ENCODE data around the gene PACSIN3.

The PACSIN3 gene

GRCh38 chr11:47147250-47147649 is 39.0 kb downstream of the PACSIN3 start:
- H3K27ac ChIP-seq (ENCODE audit: low read length) = no peak overlapping the region
- H3K9ac ChIP-seq (ENCODE audit: low read depth, low read length) = no peak overlapping the region
- no peaks in the 10 kb centered on the region for H3K9me3 ChIP-seq (ENCODE audit: insufficient read depth, low read depth, low read length)
- no peaks in the 10 kb centered on the region for H3K36me3 ChIP-seq (ENCODE audit: insufficient read depth, low read depth, low read length)
- 0 out of 2 replicates have a peak, but pooled peaks cover 4% of the 10 kb centered on the region for H3K4me1 ChIP-seq (ENCODE audit: insufficient read depth, low read length)
- H3K27me3 ChIP-seq (ENCODE audit: insufficient read depth, low read length) = no peaks in the 10 kb centered on the region
- no peak overlapping the region for H3K4me3 ChIP-seq (ENCODE audit: low read length)

DNA sequence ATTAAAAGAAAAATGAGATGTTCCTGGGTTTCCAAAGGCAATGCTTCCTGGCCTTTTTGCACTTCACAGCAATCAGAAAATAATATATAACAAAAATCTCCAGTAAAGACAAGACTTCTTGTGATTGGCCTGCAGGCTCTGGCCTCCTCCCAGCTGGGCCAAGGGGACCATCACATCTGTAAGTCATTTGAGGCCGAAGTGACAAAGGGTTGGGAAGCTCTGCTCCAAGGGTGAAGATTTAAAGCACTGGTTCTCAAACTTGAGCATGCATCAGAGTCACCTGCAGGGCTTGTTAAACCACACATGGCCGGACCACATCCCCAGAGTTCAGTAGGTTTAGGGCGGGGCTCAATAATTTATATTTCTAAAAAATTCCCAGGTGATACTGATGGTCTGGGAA is 41.7 kb downstream of the PACSIN3 start:
- H3K4me1 ChIP-seq (ENCODE audit: insufficient read depth, low read length) = 0 out of 2 replicates have a peak, but pooled peaks cover 4% of the 10 kb centered on the region
- no peak overlapping the region for H3K9ac ChIP-seq (ENCODE audit: low read depth, low read length)
- H3K27me3 ChIP-seq (ENCODE audit: insufficient read depth, low read length) = no peaks in the 10 kb centered on the region
- H3K9me3 ChIP-seq (ENCODE audit: insufficient read depth, low read depth, low read length) = no peaks in the 10 kb centered on the region
- H3K4me3 ChIP-seq (ENCODE audit: low read length) = no peak overlapping the region
- H3K27ac ChIP-seq (ENCODE audit: low read length) = no peak overlapping the region
- no peaks in the 10 kb centered on the region for H3K36me3 ChIP-seq (ENCODE audit: insufficient read depth, low read depth, low read length)

- no peak overlapping the region for H3K9ac ChIP-seq (ENCODE audit: low read depth, low read length)
- H3K4me1 ChIP-seq (ENCODE audit: insufficient read depth, low read length) = 0 out of 2 replicates have a peak, but pooled peaks cover 4% of the 10 kb centered on the region
- no peak overlapping the region for H3K27ac ChIP-seq (ENCODE audit: low read length)
- peaks cover 2% of the 10 kb centered on the region; the same call in 1 of the 2 replicates for H3K36me3 ChIP-seq (ENCODE audit: insufficient read depth, low read depth, low read length)
- H3K4me3 ChIP-seq (ENCODE audit: low read length) = no peak overlapping the region
- H3K9me3 ChIP-seq (ENCODE audit: insufficient read depth, low read depth, low read length) = no peaks in the 10 kb centered on the region
- no peaks in the 10 kb centered on the region for H3K27me3 ChIP-seq (ENCODE audit: insufficient read depth, low read length)
Measured at GRCh38 chr11:47143322-47143721, 42.9 kb downstream of the PACSIN3 start.

GRCh38 chr11:47139878-47140277 is 46.4 kb downstream of the PACSIN3 start:
- H3K36me3 ChIP-seq (ENCODE audit: insufficient read depth, low read depth, low read length) = peaks cover 12% of the 10 kb centered on the region; the same call in 1 of the 2 replicates
- no peak overlapping the region for H3K4me3 ChIP-seq (ENCODE audit: low read length)
- H3K9ac ChIP-seq (ENCODE audit: low read depth, low read length) = no peak overlapping the region
- no peak overlapping the region for H3K27ac ChIP-seq (ENCODE audit: low read length)
- H3K4me1 ChIP-seq (ENCODE audit: insufficient read depth, low read length) = 0 out of 2 replicates have a peak, but pooled peaks cover 4% of the 10 kb centered on the region
- no peaks in the 10 kb centered on the region for H3K27me3 ChIP-seq (ENCODE audit: insufficient read depth, low read length)
- H3K9me3 ChIP-seq (ENCODE audit: insufficient read depth, low read depth, low read length) = no peaks in the 10 kb centered on the region

DNA sequence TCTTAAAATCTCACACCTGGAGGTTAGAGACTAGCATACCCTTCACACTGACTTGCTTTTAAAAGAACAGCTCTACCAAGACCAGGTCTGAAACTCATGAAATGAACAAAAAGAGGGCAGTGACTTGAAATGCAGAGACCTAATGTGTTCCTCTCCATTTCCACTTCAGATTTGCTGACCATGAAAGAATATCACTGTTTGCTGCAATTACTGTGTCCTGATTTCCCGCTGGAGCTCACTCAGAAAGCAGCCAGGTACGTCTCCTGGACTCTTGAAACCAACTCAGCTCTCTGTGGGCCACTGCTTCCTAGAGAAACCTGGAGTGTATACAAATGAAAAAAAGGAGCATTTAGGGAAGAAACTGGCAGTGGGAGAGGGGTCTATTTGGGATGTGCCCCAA is 48.8 kb downstream of the PACSIN3 start:
- Histone ChIP-seq H3K9ac (ENCODE audit: low read depth, low read length) (no peak overlapping the region; the same call in 1 of the 2 replicates), H3K4me1 (ENCODE audit: insufficient read depth, low read length) (no peaks in the 10 kb centered on the region), H3K27ac (ENCODE audit: low read length) (no peak overlapping the region), H3K36me3 (ENCODE audit: insufficient read depth, low read depth, low read length) (peaks cover 12% of the 10 kb centered on the region; the same call in 1 of the 2 replicates), H3K4me3 (ENCODE audit: low read length) (no peak overlapping the region), H3K9me3 (ENCODE audit: insufficient read depth, low read depth, low read length) (no peaks in the 10 kb centered on the region), H3K27me3 (ENCODE audit: insufficient read depth, low read length) (no peaks in the 10 kb centered on the region)

DNA sequence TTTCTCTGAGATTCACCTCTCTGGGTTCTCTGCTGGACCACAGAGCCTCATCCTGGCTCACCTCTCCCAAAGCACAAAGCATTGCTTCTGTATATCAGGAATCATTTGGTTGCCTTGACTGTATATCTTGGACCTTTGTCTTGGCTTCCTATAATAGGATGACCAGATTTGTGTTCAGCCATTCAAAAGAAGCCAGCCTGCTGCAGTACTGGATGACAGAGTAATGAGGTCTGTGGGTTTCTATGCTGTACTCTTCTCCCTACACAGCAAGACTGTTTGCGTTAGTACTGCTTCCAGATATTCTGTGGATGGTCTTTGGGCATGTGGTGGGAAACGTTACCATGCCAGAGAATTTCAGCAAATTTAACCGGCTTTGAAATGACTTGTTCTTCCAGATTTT is 49.3 kb downstream of the PACSIN3 start:
- H3K9me3 ChIP-seq (ENCODE audit: insufficient read depth, low read depth, low read length) = no peaks in the 10 kb centered on the region
- no peaks in the 10 kb centered on the region for H3K4me1 ChIP-seq (ENCODE audit: insufficient read depth, low read length)
- H3K27ac ChIP-seq (ENCODE audit: low read length) = no peak overlapping the region
- H3K36me3 ChIP-seq (ENCODE audit: insufficient read depth, low read depth, low read length) = peaks cover 12% of the 10 kb centered on the region; the same call in 1 of the 2 replicates
- H3K27me3 ChIP-seq (ENCODE audit: insufficient read depth, low read length) = no peaks in the 10 kb centered on the region
- H3K4me3 ChIP-seq (ENCODE audit: low read length) = no peak overlapping the region
- H3K9ac ChIP-seq (ENCODE audit: low read depth, low read length) = no peak overlapping the region

DNA sequence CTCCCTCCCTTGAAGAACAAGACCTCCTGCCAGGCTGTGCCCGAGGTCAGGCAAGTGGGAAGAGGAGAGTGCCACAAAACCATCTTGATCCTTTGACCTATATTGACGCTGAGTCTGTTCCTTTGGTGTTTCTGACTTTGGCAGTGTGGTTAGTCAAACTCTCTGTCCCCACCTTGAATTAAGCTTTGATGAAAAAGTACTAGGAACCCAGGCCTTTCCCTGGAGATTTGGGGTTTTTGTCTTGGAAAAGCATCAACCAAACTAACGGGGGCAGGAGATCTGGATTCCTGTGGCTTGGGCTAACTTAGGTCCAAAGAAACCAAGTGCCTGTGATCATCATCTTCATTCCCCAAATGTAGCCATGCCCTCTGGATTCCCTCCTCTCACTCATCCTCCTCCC is 49.9 kb downstream of the PACSIN3 start:
- Histone ChIP-seq H3K27ac (ENCODE audit: low read length) (no peak overlapping the region), H3K9me3 (ENCODE audit: insufficient read depth, low read depth, low read length) (no peaks in the 10 kb centered on the region), H3K4me3 (ENCODE audit: low read length) (no peak overlapping the region), H3K9ac (ENCODE audit: low read depth, low read length) (no peak overlapping the region), H3K27me3 (ENCODE audit: insufficient read depth, low read length) (no peaks in the 10 kb centered on the region), H3K36me3 (ENCODE audit: insufficient read depth, low read depth, low read length) (peaks cover 12% of the 10 kb centered on the region; the same call in 1 of the 2 replicates), H3K4me1 (ENCODE audit: insufficient read depth, low read length) (no peaks in the 10 kb centered on the region)

GRCh38 chr11:47132981-47133380 is 53.3 kb downstream of the PACSIN3 start:
- Histone ChIP-seq H3K27me3 (ENCODE audit: insufficient read depth, low read length) (no peaks in the 10 kb centered on the region), H3K36me3 (ENCODE audit: insufficient read depth, low read depth, low read length) (peaks cover 6% of the 10 kb centered on the region; the same call in 1 of the 2 replicates), H3K4me1 (ENCODE audit: insufficient read depth, low read length) (peaks cover 11% of the 10 kb centered on the region; the same call in 1 of the 2 replicates), H3K27ac (ENCODE audit: low read length) (no peak overlapping the region), H3K9me3 (ENCODE audit: insufficient read depth, low read depth, low read length) (no peaks in the 10 kb centered on the region), H3K4me3 (ENCODE audit: low read length) (no peak overlapping the region), H3K9ac (ENCODE audit: low read depth, low read length) (no peak overlapping the region)

GRCh38 chr11:47132490-47132889 is 53.7 kb downstream of the PACSIN3 start:
- H3K4me3 ChIP-seq (ENCODE audit: low read length) = no peak overlapping the region

DNA sequence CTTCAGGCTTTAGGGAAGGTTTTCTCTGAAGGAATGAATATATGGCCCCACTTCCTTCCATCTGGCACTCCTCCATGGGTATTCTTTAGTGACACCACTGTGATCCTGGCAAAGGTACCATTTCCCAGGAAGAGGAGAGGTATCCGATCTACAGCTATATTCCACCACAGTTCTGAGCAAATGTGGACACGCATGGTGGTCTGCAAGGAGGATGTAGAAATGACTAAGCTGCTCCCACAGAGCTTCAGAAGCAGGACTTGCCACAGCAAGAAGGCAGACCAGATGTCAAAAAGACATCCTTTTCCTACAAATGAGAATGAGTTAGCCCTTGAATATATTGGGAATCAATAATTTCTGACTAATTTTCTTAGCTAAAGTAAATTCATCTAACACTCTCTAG is 55.1 kb downstream of the PACSIN3 start:
- H3K27me3 ChIP-seq (ENCODE audit: insufficient read depth, low read length) = no peaks in the 10 kb centered on the region
- no peak overlapping the region for H3K9ac ChIP-seq (ENCODE audit: low read depth, low read length)
- peak overlapping the region; percentile 45; the same call in 1 of the 2 replicates for H3K4me3 ChIP-seq (ENCODE audit: low read length)
- no peaks in the 10 kb centered on the region for H3K36me3 ChIP-seq (ENCODE audit: insufficient read depth, low read depth, low read length)
- H3K4me1 ChIP-seq (ENCODE audit: insufficient read depth, low read length) = peaks cover 11% of the 10 kb centered on the region; the same call in 1 of the 2 replicates
- H3K27ac ChIP-seq (ENCODE audit: low read length) = no peak overlapping the region
- H3K9me3 ChIP-seq (ENCODE audit: insufficient read depth, low read depth, low read length) = no peaks in the 10 kb centered on the region

More at GRCh38 chr11:47132490-47132889, 53.7 kb downstream of the PACSIN3 start:
- Histone ChIP-seq H3K27me3 (ENCODE audit: insufficient read depth, low read length) (no peaks in the 10 kb centered on the region), H3K27ac (ENCODE audit: low read length) (no peak overlapping the region), H3K9me3 (ENCODE audit: insufficient read depth, low read depth, low read length) (no peaks in the 10 kb centered on the region), H3K4me1 (ENCODE audit: insufficient read depth, low read length) (peaks cover 11% of the 10 kb centered on the region; the same call in 1 of the 2 replicates), H3K36me3 (ENCODE audit: insufficient read depth, low read depth, low read length) (peaks cover 1% of the 10 kb centered on the region; the same call in 1 of the 2 replicates), H3K9ac (ENCODE audit: low read depth, low read length) (no peak overlapping the region)

DNA sequence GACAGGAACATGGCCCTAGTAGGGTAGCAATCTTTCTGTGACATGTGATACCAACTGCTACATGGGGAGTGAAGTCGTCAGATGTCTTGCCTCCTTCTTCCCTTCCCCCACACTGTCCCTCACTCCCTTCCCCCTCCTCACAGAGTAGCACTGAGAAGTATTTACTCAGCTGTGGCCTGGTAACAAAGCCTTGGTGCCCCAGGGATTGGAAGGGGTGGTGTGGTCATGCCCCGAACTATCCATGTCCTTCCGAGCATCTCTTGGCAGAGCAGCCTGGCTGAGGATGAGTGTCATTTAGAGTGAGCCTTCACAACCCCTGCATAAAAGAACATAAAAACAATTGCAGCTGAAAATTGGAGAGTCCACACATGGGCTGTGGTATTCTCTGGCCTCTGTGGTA is 55.7 kb downstream of the PACSIN3 start:
- Histone ChIP-seq H3K4me3 (ENCODE audit: low read length) (peak overlapping the region; percentile 45; the same call in 1 of the 2 replicates), H3K27me3 (ENCODE audit: insufficient read depth, low read length) (no peaks in the 10 kb centered on the region), H3K36me3 (ENCODE audit: insufficient read depth, low read depth, low read length) (no peaks in the 10 kb centered on the region), H3K9me3 (ENCODE audit: insufficient read depth, low read depth, low read length) (no peaks in the 10 kb centered on the region), H3K9ac (ENCODE audit: low read depth, low read length) (no peak overlapping the region), H3K27ac (ENCODE audit: low read length) (no peak overlapping the region), H3K4me1 (ENCODE audit: insufficient read depth, low read length) (peaks cover 11% of the 10 kb centered on the region; the same call in 1 of the 2 replicates)
